Activated T-helper 1 cell treated with anti-CD3 and anti-CD28 coated beads, Interleukin-12 subunit alpha, Interleukin-12 subunit beta, Interleukin-2, Interleukin-4 antibody, amounts not matched to agents 30 ng/mL and 10 ng/mL and 1 ng/mL, durations not matched to agents 14 hours and 24 hours and 36 hours (primary cell): ENCODE measurements around the gene TRDMT1. TPM values are rescaled to one million over a fixed set of nuclear protein-coding genes. Genes with fewer than 3 reads are reported as not detected.

Experiments
- DNase-seq: peaks from one replicate; pipeline ENCODE4 v3.0.0; 2021; ENCODE audit warnings: low spot score
- H3K27ac Mint-ChIP-seq: one replicate; pipeline ENCODE4 v1.8.0; 2021; ENCODE audit warnings: mild to moderate bottlenecking, mixed read lengths
- H3K27me3 Mint-ChIP-seq: one replicate; pipeline ENCODE4 v1.8.0; 2022; ENCODE audit warnings: mild to moderate bottlenecking, moderate library complexity, mixed read lengths; ENCODE audit not compliant: insufficient read depth
- H3K36me3 Mint-ChIP-seq: one replicate; pipeline ENCODE4 v1.8.0; 2021; ENCODE audit warnings: low read depth, mixed read lengths
- H3K4me1 Mint-ChIP-seq: one replicate; pipeline ENCODE4 v1.8.0; 2021; ENCODE audit warnings: low read depth, mixed read lengths
- H3K4me3 Mint-ChIP-seq: one replicate; pipeline ENCODE4 v1.8.0; 2021; ENCODE audit warnings: mild to moderate bottlenecking, moderate library complexity, mixed read lengths
- H3K9me3 Mint-ChIP-seq: one replicate; pipeline ENCODE4 v1.8.0; 2021; ENCODE audit warnings: mixed read lengths
- intact Hi-C: fragments of 100-400 bp; cut with micrococcal nuclease; formaldehyde crosslinking; loops from one replicate; pipeline ENCODE4 v1.15.1; 2024
- total RNA-seq: library from RNA; stranded (reverse); gene quantifications from 2 replicates; pipeline ENCODE4 v1.2.3, GENCODE V29; 2022

Gene TRDMT1
- total RNA-seq, 1 donor from 2014 or later, result 3.3 TPM

- Mint-ChIP-seq H3K27ac (no peak overlapping the region), H3K4me1 (peaks cover 7% of the 10 kb centered on the region), H3K9me3 (no peaks in the 10 kb centered on the region), H3K27me3 (no peaks in the 10 kb centered on the region), H3K36me3 (peaks cover 3% of the 10 kb centered on the region), H3K4me3 (no peak overlapping the region)
- no peak for DNase-seq
- intact Hi-C loops, result no loop called here
Measured at GRCh38 chr10:17113346-17113745, 88.1 kb downstream of the TRDMT1 start.

- H3K4me1 Mint-ChIP-seq, result peaks cover 7% of the 10 kb centered on the region
- intact Hi-C loops, result no loop called here
- no peaks in the 10 kb centered on the region for H3K27me3 Mint-ChIP-seq
- H3K36me3 Mint-ChIP-seq, result peaks cover 3% of the 10 kb centered on the region
- H3K27ac Mint-ChIP-seq, result no peak overlapping the region
- no peak overlapping the region for H3K4me3 Mint-ChIP-seq
- no peaks in the 10 kb centered on the region for H3K9me3 Mint-ChIP-seq
- no peak for DNase-seq
Measured at GRCh38 chr10:17112566-17112965, 88.9 kb downstream of the TRDMT1 start.

- Mint-ChIP-seq H3K4me3 (no peak overlapping the region), H3K27me3 (no peaks in the 10 kb centered on the region), H3K27ac (no peak overlapping the region), H3K9me3 (no peaks in the 10 kb centered on the region), H3K4me1 (no peaks in the 10 kb centered on the region), H3K36me3 (peaks cover 3% of the 10 kb centered on the region)
- DNase-seq, result no peak
- intact Hi-C loops, result no loop called here
Measured at GRCh38 chr10:17109475-17110207, 91.8 kb downstream of the TRDMT1 start.

- Mint-ChIP-seq H3K36me3 (peaks cover 3% of the 10 kb centered on the region), H3K9me3 (no peaks in the 10 kb centered on the region), H3K27me3 (no peaks in the 10 kb centered on the region), H3K4me3 (no peak overlapping the region), H3K27ac (no peak overlapping the region), H3K4me1 (no peaks in the 10 kb centered on the region)
- no peak for DNase-seq
- intact Hi-C loops, result no loop called here
Measured at GRCh38 chr10:17109046-17109445, 92.4 kb downstream of the TRDMT1 start.

- no peak for DNase-seq
- no peak overlapping the region for H3K4me3 Mint-ChIP-seq
- no peaks in the 10 kb centered on the region for H3K9me3 Mint-ChIP-seq
- H3K4me1 Mint-ChIP-seq, result no peaks in the 10 kb centered on the region
- intact Hi-C loops, result no loop called here
- H3K27ac Mint-ChIP-seq, result no peak overlapping the region
- peaks cover 3% of the 10 kb centered on the region for H3K36me3 Mint-ChIP-seq
- H3K27me3 Mint-ChIP-seq, result no peaks in the 10 kb centered on the region
Measured at GRCh38 chr10:17106991-17107390, 94.5 kb downstream of the TRDMT1 start.

GRCh38 chr10:17101910-17102266 is 99.6 kb downstream of the TRDMT1 start:
- H3K27ac Mint-ChIP-seq, result no peak overlapping the region
- intact Hi-C loops, result no loop called here
- peaks cover under 1% of the 10 kb centered on the region for H3K36me3 Mint-ChIP-seq
- H3K4me1 Mint-ChIP-seq, result no peaks in the 10 kb centered on the region
- H3K4me3 Mint-ChIP-seq, result no peak overlapping the region
- no peaks in the 10 kb centered on the region for H3K27me3 Mint-ChIP-seq
- no peaks in the 10 kb centered on the region for H3K9me3 Mint-ChIP-seq
- DNase-seq, result no peak

- no peaks in the 10 kb centered on the region for H3K27me3 Mint-ChIP-seq
- DNase-seq, result no peak
- H3K9me3 Mint-ChIP-seq, result no peaks in the 10 kb centered on the region
- H3K36me3 Mint-ChIP-seq, result peaks cover 2% of the 10 kb centered on the region
- H3K4me1 Mint-ChIP-seq, result no peaks in the 10 kb centered on the region
- intact Hi-C loops, result no loop called here
- H3K27ac Mint-ChIP-seq, result no peak overlapping the region
- H3K4me3 Mint-ChIP-seq, result no peak overlapping the region
Measured at GRCh38 chr10:17101257-17101909, 100.1 kb downstream of the TRDMT1 start.

GRCh38 chr10:17100586-17100985 is 100.9 kb downstream of the TRDMT1 start:
- intact Hi-C loops, result no loop called here
- Mint-ChIP-seq H3K9me3 (no peaks in the 10 kb centered on the region), H3K36me3 (peaks cover 2% of the 10 kb centered on the region), H3K4me1 (no peaks in the 10 kb centered on the region), H3K27ac (no peak overlapping the region), H3K4me3 (no peak overlapping the region), H3K27me3 (peaks cover 2% of the 10 kb centered on the region)
- DNase-seq, result no peak

- Mint-ChIP-seq H3K27me3 (peaks cover 2% of the 10 kb centered on the region), H3K27ac (no peak overlapping the region), H3K4me3 (no peak overlapping the region), H3K9me3 (peaks cover 6% of the 10 kb centered on the region), H3K36me3 (peaks cover 4% of the 10 kb centered on the region), H3K4me1 (no peaks in the 10 kb centered on the region)
- DNase-seq, result no peak
- intact Hi-C loops, result no loop called here
Measured at GRCh38 chr10:17098012-17098411, 103.5 kb downstream of the TRDMT1 start.

Other genes starting within 250 kb of the TRDMT1 start
- gene CUBN, start 71.9 kb downstream of the TRDMT1 start, total RNA-seq, result 0.05 and 0.21 TPM in 2 replicates
- 192 and 193 TPM in 2 replicates for gene VIM, start 26.6 kb upstream of the TRDMT1 start, total RNA-seq